ENCODE results near the gene SALL4. TPM values are rescaled to one million over a fixed set of nuclear protein-coding genes. Genes with fewer than 3 reads are reported as not detected.
"Not testable (repeated sequence)": the region's sequence is repeated elsewhere in the genome, so short reads cannot be mapped to it uniquely, and the experiment has no call there.

SALL4 gene
- total RNA-seq, 1 experiment from 2014 or later, result 17.7 TPM

DNA sequence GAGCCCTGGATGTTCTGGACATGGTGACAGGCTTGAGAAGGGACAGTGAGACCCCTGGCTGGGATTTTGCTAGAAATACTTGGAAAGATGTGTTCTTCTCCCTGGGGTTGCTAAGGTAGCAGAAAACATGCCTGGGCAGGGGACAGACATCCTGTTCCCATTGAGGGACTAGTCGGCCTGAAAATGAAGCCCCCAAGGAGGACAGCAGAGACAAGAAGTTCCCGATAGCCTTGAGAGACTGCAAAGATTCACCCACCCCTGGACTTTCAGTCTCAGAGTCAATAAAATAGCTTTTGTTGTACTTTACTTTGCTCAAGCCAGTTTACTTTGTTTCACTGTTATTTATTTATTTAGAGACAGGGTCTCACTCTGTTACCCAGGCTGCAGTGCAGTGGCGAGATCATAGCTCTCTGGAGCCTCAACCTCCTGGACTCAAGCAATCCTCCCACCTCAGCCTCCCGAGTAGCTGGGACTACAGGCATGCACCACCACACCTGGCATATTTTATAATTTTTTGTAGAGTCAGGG is 62.5 kb downstream of the SALL4 start:
- POLR2A ChIA-PET (ENCODE audit: low non-redundant PET), result no interaction called here
- CTCF ChIA-PET, result no interaction called here
- TF ChIP-seq, protein P1, sequence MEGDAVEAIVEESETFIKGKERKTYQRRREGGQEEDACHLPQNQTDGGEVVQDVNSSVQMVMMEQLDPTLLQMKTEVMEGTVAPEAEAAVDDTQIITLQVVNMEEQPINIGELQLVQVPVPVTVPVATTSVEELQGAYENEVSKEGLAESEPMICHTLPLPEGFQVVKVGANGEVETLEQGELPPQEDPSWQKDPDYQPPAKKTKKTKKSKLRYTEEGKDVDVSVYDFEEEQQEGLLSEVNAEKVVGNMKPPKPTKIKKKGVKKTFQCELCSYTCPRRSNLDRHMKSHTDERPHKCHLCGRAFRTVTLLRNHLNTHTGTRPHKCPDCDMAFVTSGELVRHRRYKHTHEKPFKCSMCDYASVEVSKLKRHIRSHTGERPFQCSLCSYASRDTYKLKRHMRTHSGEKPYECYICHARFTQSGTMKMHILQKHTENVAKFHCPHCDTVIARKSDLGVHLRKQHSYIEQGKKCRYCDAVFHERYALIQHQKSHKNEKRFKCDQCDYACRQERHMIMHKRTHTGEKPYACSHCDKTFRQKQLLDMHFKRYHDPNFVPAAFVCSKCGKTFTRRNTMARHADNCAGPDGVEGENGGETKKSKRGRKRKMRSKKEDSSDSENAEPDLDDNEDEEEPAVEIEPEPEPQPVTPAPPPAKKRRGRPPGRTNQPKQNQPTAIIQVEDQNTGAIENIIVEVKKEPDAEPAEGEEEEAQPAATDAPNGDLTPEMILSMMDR (conservative IDR thresholded peaks at IDR 0.05; ENCODE audit: low read depth, low read length), result no peak
- no peak for TF ChIP-seq EZH2 (IDR thresholded peaks at IDR 0.05; ENCODE audit: borderline replicate concordance, low read depth, low read length, poor library complexity, severe bottlenecking)
- no peak overlapping the region for H3K4me3 ChIP-seq (ENCODE audit: low read depth, low read length, poor library complexity, severe bottlenecking)
- H3K9me3 ChIP-seq (ENCODE audit: low read depth, low read length, poor library complexity, severe bottlenecking), result no peaks in the 10 kb centered on the region
- H3K27ac ChIP-seq (ENCODE audit: low read depth, low read length, poor library complexity, severe bottlenecking), result no peak overlapping the region
- BruUV-seq (replicated peaks), result no TSS peak
- H3K36me3 ChIP-seq (ENCODE audit: insufficient read depth, low read length, poor library complexity, severe bottlenecking), result no peaks in the 10 kb centered on the region
- H3K4me1 ChIP-seq (ENCODE audit: insufficient read depth, low read length, poor library complexity, severe bottlenecking), result peaks cover 9% of the 10 kb centered on the region
- intact Hi-C loops (cut with micrococcal nuclease; ENCODE audit: unreplicated experiment), result no loop called here
- DNase-seq (ENCODE audit: low spot score), result no peak
- H3K27me3 ChIP-seq (replicated peaks; ENCODE audit: insufficient read depth, low read depth, low read length, poor library complexity), result no peaks in the 10 kb centered on the region

DNA sequence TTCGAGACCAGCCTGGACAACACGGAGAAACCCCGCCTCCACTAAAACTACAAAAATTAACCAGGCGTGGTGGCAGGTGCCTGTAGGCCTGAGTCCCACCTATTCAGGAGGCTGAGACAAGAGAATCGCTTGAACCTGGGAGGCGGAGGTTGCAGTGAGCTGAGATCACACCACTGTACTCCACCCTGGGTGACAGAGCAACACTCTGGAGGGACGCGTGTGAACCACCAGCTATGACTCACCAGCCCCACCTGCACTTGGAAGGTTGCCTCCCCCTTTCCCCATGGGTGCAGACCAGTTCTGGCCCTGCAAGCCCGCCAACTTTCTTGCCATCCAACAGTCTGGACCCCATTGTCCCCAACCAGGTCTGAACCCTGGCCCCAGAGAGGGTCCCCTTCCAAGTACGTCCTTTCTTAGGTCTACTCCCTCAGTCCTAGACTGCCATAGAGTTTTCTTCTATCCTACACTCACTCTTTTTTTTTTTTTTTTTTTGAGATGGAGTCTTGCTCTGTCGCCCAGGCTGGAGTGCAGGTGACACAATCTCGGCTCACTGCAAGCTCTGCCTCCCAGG is 63.4 kb downstream of the SALL4 start:
- POLR2A ChIA-PET (ENCODE audit: low non-redundant PET), result no interaction called here
- Histone ChIP-seq H3K36me3 (ENCODE audit: insufficient read depth, low read length, poor library complexity, severe bottlenecking) (no peaks in the 10 kb centered on the region), H3K4me3 (ENCODE audit: low read depth, low read length, poor library complexity, severe bottlenecking) (no peak overlapping the region), H3K27ac (ENCODE audit: low read depth, low read length, poor library complexity, severe bottlenecking) (no peak overlapping the region), H3K4me1 (ENCODE audit: insufficient read depth, low read length, poor library complexity, severe bottlenecking) (peaks cover 9% of the 10 kb centered on the region), H3K9me3 (ENCODE audit: low read depth, low read length, poor library complexity, severe bottlenecking) (no peaks in the 10 kb centered on the region), H3K27me3 (replicated peaks; ENCODE audit: insufficient read depth, low read depth, low read length, poor library complexity) (no peaks in the 10 kb centered on the region)
- DNase-seq (ENCODE audit: low spot score), result no peak
- no TSS peak for BruUV-seq (replicated peaks)
- intact Hi-C loops (cut with micrococcal nuclease; ENCODE audit: unreplicated experiment), result no loop called here
- TF ChIP-seq, protein P1 (conservative IDR thresholded peaks at IDR 0.05; ENCODE audit: low read depth, low read length), result no peak
- TF ChIP-seq EZH2 (IDR thresholded peaks at IDR 0.05; ENCODE audit: borderline replicate concordance, low read depth, low read length, poor library complexity, severe bottlenecking), result no peak
- CTCF ChIA-PET, result no interaction called here

DNA sequence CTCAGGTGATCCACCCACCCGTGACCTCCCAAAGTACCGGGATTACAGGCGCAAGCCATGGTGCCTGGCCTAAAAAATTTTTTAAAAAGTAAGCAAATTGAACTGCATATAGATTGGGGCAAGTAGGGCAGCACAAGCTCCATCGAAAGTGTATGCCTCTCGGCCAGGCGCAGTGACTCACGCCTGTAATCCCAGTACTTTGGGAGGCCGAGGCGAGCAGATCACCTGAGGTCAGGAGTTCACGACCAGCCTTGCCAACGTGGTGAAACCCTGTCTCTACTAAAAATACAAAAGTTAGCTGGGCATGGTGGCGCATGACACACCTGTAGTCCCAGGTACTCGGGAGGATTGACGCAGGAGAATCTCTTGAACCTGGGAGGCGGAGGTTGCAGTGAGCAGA is 64.1 kb downstream of the SALL4 start:
- intact Hi-C loops (cut with micrococcal nuclease; ENCODE audit: unreplicated experiment); H3K36me3 ChIP-seq (ENCODE audit: insufficient read depth, low read length, poor library complexity, severe bottlenecking); H3K4me3 ChIP-seq (ENCODE audit: low read depth, low read length, poor library complexity, severe bottlenecking); H3K27me3 ChIP-seq (replicated peaks; ENCODE audit: insufficient read depth, low read depth, low read length, poor library complexity); CTCF ChIA-PET; H3K9me3 ChIP-seq (ENCODE audit: low read depth, low read length, poor library complexity, severe bottlenecking); DNase-seq (ENCODE audit: low spot score); H3K4me1 ChIP-seq (ENCODE audit: insufficient read depth, low read length, poor library complexity, severe bottlenecking); H3K27ac ChIP-seq (ENCODE audit: low read depth, low read length, poor library complexity, severe bottlenecking); BruUV-seq (replicated peaks): not testable (repeated sequence)
- POLR2A ChIA-PET (ENCODE audit: low non-redundant PET), result interaction anchor here (0.5 kb wide), 1 partner anchor 21 kb away, joined by 9 read pairs; no protein-coding TSS in a partner anchor

DNA sequence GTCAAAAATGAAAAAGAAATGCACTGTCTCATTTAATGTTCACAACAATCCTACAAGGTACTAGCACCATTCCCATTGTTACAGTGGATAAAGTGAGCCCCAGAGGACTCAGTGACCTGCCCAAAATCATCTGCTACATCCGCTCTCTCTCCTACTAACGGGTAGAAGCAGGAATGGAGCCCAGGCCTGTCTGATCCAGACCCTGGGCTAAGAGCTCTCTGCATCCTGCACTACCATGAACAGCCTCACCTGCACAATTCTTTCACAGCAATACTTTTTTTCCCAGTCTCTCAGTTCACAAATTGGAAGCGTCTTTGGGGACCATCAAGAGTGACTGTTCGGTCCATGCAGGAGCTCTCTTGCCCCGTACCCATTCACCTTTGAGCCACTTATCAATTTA is 65.4 kb downstream of the SALL4 start:
- no TSS peak for BruUV-seq (replicated peaks)
- Histone ChIP-seq H3K27me3 (replicated peaks; ENCODE audit: insufficient read depth, low read depth, low read length, poor library complexity) (no peaks in the 10 kb centered on the region), H3K36me3 (ENCODE audit: insufficient read depth, low read length, poor library complexity, severe bottlenecking) (no peaks in the 10 kb centered on the region), H3K27ac (ENCODE audit: low read depth, low read length, poor library complexity, severe bottlenecking) (no peak overlapping the region), H3K9me3 (ENCODE audit: low read depth, low read length, poor library complexity, severe bottlenecking) (no peaks in the 10 kb centered on the region), H3K4me3 (ENCODE audit: low read depth, low read length, poor library complexity, severe bottlenecking) (no peak overlapping the region), H3K4me1 (ENCODE audit: insufficient read depth, low read length, poor library complexity, severe bottlenecking) (peaks cover 4% of the 10 kb centered on the region)
- no peak for TF ChIP-seq EZH2 (IDR thresholded peaks at IDR 0.05; ENCODE audit: borderline replicate concordance, low read depth, low read length, poor library complexity, severe bottlenecking)
- TF ChIP-seq, protein P1 (conservative IDR thresholded peaks at IDR 0.05; ENCODE audit: low read depth, low read length), result no peak
- DNase-seq (ENCODE audit: low spot score), result no peak
- ChIA-PET POLR2A (ENCODE audit: low non-redundant PET) (no interaction called here), CTCF (no interaction called here)
- intact Hi-C loops (cut with micrococcal nuclease; ENCODE audit: unreplicated experiment), result no loop called here
